ENCODE measurements around the gene ANKRD23.
"Not testable (repeated sequence)": the region's sequence is repeated elsewhere in the genome, so short reads cannot be mapped to it uniquely, and the experiment has no call there.

ANKRD23 gene

GRCh38 chr2:96863575-96864342 lies 19.9 kb upstream of the ANKRD23 start:
- ChIA-PET CTCF (no interaction called here), POLR2A (no interaction called here)
- DNase-seq (ENCODE audit: extremely low spot score) = no peak
- TF ChIP-seq L3MBTL2 (conservative IDR thresholded peaks at IDR 0.05) (no peak), SUZ12 (IDR thresholded peaks at IDR 0.05) (no peak), ZNF384 (IDR thresholded peaks at IDR 0.05) (no peak), FOXA1 (IDR thresholded peaks at IDR 0.05) (no peak), SP1 (IDR thresholded peaks at IDR 0.05) (no peak), CTBP1 (IDR thresholded peaks at IDR 0.05; ENCODE audit: borderline replicate concordance) (no peak), NFRKB (IDR thresholded peaks at IDR 0.05) (no peak), ELF4 (IDR thresholded peaks at IDR 0.05) (no peak), ARNT (IDR thresholded peaks at IDR 0.05) (no peak), LEF1 (IDR thresholded peaks at IDR 0.05; ENCODE audit: borderline replicate concordance) (no peak), FOXK2 (IDR thresholded peaks at IDR 0.05) (no peak), TARDBP (IDR thresholded peaks at IDR 0.05) (no peak), BHLHE40 (IDR thresholded peaks at IDR 0.05; ENCODE audit: borderline replicate concordance) (no peak), PKNOX1 (IDR thresholded peaks at IDR 0.05) (no peak), HDGF (IDR thresholded peaks at IDR 0.05; ENCODE audit: borderline replicate concordance) (no peak)

- POLR2A ChIA-PET; DNase-seq (ENCODE audit: extremely low spot score): not testable (repeated sequence)
- CTCF ChIA-PET = interaction anchor here (0.6 kb wide), 1 partner anchor 122 kb away, joined by 4 read pairs; no protein-coding TSS in a partner anchor
Measured at GRCh38 chr2:96863056-96863455, 19.2 kb upstream of the ANKRD23 start.

GRCh38 chr2:96861074-96861473 lies 17.3 kb upstream of the ANKRD23 start:
- ChIA-PET POLR2A (interaction anchor here (5.4 kb wide), 1 partner anchor 7 kb away, joined by 58 read pairs; the partner anchor contains the start of gene SEMA4C), CTCF (no interaction called here)
- no peak for DNase-seq (ENCODE audit: extremely low spot score)
- TF ChIP-seq LEF1 (IDR thresholded peaks at IDR 0.05; ENCODE audit: borderline replicate concordance) (no peak), FOXA1 (IDR thresholded peaks at IDR 0.05) (no peak), HDGF (IDR thresholded peaks at IDR 0.05; ENCODE audit: borderline replicate concordance) (no peak), FOXM1 (IDR thresholded peaks at IDR 0.05; ENCODE audit: borderline replicate concordance) (no peak), PKNOX1 (IDR thresholded peaks at IDR 0.05) (no peak), L3MBTL2 (conservative IDR thresholded peaks at IDR 0.05) (no peak), SUZ12 (IDR thresholded peaks at IDR 0.05) (no peak), ELF4 (IDR thresholded peaks at IDR 0.05) (no peak), ARNT (IDR thresholded peaks at IDR 0.05) (no peak), TARDBP (IDR thresholded peaks at IDR 0.05) (no peak), FOXK2 (IDR thresholded peaks at IDR 0.05) (no peak)

- TF ChIP-seq HDGF (IDR thresholded peaks at IDR 0.05; ENCODE audit: borderline replicate concordance) (no peak), FOXM1 (IDR thresholded peaks at IDR 0.05; ENCODE audit: borderline replicate concordance) (no peak), FOXA1 (IDR thresholded peaks at IDR 0.05) (no peak), SUZ12 (IDR thresholded peaks at IDR 0.05) (no peak), NFRKB (IDR thresholded peaks at IDR 0.05) (no peak), SP1 (IDR thresholded peaks at IDR 0.05) (no peak), LEF1 (IDR thresholded peaks at IDR 0.05; ENCODE audit: borderline replicate concordance) (no peak), BHLHE40 (IDR thresholded peaks at IDR 0.05; ENCODE audit: borderline replicate concordance) (no peak), CTBP1 (IDR thresholded peaks at IDR 0.05; ENCODE audit: borderline replicate concordance) (no peak)
- no peak for DNase-seq (ENCODE audit: extremely low spot score)
- POLR2A ChIA-PET = interaction anchor here (5.4 kb wide), 1 partner anchor 8 kb away, joined by 58 read pairs; the partner anchor contains the start of gene SEMA4C
- CTCF ChIA-PET = no interaction called here
Measured at GRCh38 chr2:96860065-96861029, 16.5 kb upstream of the ANKRD23 start.

- no peak for DNase-seq (ENCODE audit: extremely low spot score)
- ChIA-PET POLR2A (interaction anchor here (5.4 kb wide), 1 partner anchor 9 kb away, joined by 58 read pairs; the partner anchor contains the start of gene SEMA4C), CTCF (no interaction called here)
- no peak for TF ChIP-seq TARDBP (IDR thresholded peaks at IDR 0.05)
- TF ChIP-seq PKNOX1 (IDR thresholded peaks at IDR 0.05) = no peak
- TF ChIP-seq ZNF384 (IDR thresholded peaks at IDR 0.05) = no peak
- no peak for TF ChIP-seq FOXM1 (IDR thresholded peaks at IDR 0.05; ENCODE audit: borderline replicate concordance)
- no peak for TF ChIP-seq SP1 (IDR thresholded peaks at IDR 0.05)
- no peak for TF ChIP-seq BHLHE40 (IDR thresholded peaks at IDR 0.05; ENCODE audit: borderline replicate concordance)
- TF ChIP-seq NFRKB (IDR thresholded peaks at IDR 0.05) = no peak
- TF ChIP-seq FOXA1 (IDR thresholded peaks at IDR 0.05) = no peak
- no peak for TF ChIP-seq ARNT (IDR thresholded peaks at IDR 0.05)
- no peak for TF ChIP-seq HDGF (IDR thresholded peaks at IDR 0.05; ENCODE audit: borderline replicate concordance)
- TF ChIP-seq ELF4 (IDR thresholded peaks at IDR 0.05) = no peak
Measured at GRCh38 chr2:96859681-96860064, 15.9 kb upstream of the ANKRD23 start.

Data from HEK293T (cell line).